HG03460 (cell line): Measurements from ENCODE around the gene CRAMP1.
"Not testable (repeated sequence)": the region's sequence is repeated elsewhere in the genome, so short reads cannot be mapped to it uniquely, and the experiment has no call there.

Source experiments
- ATAC-seq: cut with Tn5 transposase; IDR thresholded peaks from one replicate; pipeline ENCODE4 v1.9.1; 2021; ENCODE audit not compliant: unreplicated experiment

The CRAMP1 gene

DNA sequence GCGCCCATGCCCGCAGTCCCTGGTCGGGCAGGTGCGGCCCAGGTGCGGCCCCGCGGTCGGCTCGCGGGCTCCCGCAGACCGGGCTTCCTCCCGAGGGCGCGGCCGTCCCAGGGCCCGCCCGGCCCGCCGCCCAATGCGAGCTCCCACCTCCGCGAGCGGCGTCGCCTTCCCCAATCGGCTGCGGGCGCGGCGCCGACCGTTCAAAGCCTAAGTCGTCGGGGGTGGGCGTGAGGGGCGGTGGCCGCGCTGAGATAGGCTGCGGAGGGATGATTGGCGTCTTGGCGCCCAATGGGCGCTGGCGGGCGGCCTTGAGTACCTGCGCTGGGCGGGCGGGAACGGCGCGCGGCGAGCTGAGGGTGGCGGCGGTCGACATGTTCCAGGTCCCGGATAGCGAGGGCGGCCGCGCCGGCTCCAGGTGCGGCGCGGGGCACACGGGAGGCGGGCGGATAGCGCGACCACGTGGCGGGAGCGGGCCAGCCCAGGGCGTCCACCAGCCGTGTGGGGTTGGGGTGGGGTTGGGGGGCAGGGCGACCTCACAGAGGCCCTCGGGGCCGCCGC is 65.9 kb downstream of the CRAMP1 start, which contains the start of gene JPT2:
Gene JPT2 (plus strand): TSS at position 338 of the 558 bp plus-strand sequence. CDS start 34 bp downstream, at position 372.
- peak; percentile 94 for ATAC-seq

- ATAC-seq, result peak; percentile 13
These were observed 66.4 kb downstream of the CRAMP1 start for GRCh38 chr16:1678500-1679098.

- ATAC-seq, result no peak
These were observed 68.2 kb downstream of the CRAMP1 start for GRCh38 chr16:1680361-1680760.

DNA sequence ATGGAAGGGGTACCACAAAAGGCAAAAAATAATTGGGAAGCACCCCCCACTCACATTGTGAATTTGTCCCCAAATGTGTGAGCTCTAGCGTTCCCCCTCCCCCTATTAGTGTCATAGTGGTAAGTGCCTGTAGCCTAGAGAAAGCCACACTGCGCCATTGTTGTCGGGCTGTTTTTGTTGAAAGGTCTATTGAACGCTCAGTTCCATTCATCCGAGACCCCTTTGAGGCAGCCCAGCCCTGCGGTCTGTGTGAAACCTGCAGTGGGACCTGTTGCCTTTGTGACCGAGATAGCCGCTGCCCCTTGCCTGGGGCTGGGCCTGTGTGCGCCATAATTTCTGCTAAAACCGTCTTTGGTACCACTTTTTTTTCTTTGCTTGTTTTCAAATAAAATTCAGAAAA is 68.9 kb downstream of the CRAMP1 start:
- ATAC-seq, result no peak

- no peak for ATAC-seq
These were observed 75.5 kb downstream of the CRAMP1 start for GRCh38 chr16:1687427-1688316.

DNA sequence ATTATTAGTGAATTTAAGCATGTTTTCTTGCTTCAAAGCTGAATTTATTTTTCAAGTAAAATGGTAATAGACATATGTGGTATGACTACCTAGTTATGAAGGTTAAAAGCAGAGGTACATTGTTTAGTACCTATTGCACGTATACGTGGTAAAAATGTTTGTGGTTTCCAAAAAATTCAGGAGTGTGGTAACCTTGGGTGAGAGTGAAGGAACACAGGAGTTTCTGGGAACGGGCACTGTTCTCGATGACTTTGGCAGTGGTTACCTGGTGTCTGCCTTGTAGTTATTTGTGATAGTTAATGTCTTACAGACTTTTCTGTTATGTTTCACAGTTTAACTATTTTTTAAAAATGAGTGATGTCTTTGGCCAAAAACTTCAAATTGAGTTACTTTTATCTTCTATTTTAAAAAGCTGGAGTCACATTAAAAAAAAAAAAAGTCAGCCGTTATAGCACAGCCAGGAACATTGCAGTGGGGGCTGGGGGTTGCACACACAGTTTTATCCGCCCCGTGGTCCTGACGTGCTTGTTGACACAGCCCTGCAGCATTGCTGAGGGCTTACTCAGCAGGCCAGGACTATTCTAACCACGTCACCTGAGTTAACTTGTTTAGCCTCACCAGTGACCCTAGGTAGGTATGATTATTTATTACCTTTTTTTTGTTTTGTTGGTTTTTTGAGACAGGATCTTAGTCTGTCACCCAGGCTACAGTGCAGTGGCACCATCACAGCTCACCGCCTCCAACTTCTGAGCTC is 76.8 kb downstream of the CRAMP1 start:
- no peak for ATAC-seq

DNA sequence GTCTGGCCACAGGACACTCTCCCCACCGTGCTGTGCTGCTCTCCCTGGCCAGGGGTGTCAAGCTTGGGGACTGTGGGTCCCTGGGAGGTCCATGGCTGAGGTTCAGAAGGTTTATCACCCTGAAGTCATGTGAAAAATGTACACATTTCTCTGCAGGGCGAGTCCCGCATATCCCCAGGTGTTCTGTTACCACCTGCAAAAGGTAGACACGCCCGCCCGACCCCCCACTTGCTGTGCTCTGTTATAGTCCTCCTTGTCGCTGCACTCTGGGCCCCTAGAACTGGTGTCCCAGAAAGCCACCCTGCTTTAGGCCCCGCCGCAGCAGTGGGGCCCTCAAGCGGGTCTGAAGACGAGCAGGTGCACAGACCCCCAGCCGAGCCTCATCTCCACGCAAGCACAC is 77.7 kb downstream of the CRAMP1 start:
- ATAC-seq, result no peak

DNA sequence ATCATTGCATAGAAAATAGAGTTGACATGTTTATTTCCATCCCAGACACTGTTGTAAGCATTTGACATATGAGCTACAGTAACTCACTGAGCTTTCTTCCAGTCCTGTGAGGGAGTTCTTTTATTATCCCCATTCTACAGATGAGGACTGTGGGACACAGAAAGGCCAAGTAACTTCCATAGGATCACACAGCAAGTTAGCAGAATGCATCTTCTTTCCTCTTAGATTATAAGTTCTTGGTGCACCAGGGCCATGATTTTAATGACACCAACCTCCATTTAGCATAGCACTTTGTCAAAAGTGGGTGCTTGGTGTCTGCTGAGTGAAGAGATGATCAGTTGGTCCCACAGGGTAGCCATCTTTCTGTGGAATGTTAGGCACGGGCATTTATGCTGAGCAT is 78.7 kb downstream of the CRAMP1 start:
- ATAC-seq, result no peak

- no peak for ATAC-seq
These were observed 79.1 kb downstream of the CRAMP1 start for GRCh38 chr16:1691276-1691675.

GRCh38 chr16:1691956-1692355 is 79.8 kb downstream of the CRAMP1 start:
- no peak for ATAC-seq

- ATAC-seq, result no peak
These were observed 84.7 kb downstream of the CRAMP1 start for GRCh38 chr16:1696863-1697262.

DNA sequence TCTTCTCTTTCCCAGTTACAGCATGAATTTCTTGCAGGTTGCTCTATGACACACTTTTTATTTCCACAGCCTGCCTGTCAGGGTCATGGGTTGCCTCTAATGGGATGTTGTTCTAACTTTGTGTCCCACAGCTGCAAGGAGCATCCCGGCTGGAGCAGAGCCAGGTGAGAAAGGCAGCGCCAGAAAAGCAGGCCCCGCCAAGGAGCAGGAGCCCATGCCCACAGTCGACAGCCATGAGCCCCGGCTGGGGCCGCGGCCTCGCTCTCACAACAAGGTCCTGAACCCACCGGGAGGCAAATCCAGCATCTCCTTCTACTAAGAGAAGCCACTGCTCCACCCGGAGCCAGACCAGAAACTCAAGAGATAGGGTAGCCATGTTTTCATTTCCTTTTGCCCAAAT is 86.5 kb downstream of the CRAMP1 start:
- no peak for ATAC-seq

- ATAC-seq, result no peak
These were observed 88.1 kb downstream of the CRAMP1 start for GRCh38 chr16:1700246-1700645.

GRCh38 chr16:1701216-1701878 is 89.2 kb downstream of the CRAMP1 start:
- no peak for ATAC-seq

DNA sequence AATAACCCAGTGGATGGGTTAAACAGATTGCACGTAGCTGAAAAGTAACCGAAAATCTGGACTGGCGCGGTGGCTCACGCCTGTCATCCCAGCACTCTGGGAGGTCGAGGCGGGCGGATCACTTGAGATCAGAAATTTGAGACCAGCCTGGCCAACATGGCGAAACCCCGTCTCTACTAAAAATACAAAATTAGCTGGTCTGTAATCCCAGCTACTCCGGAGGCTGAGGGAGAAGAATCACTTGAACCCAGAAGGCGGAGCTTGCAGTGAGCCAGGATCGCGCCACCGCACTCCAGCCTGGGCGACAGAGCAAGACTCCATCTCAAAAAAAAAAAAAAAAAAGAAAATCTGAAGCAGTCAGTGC is 93.1 kb downstream of the CRAMP1 start:
- ATAC-seq, result not testable (repeated sequence)

DNA sequence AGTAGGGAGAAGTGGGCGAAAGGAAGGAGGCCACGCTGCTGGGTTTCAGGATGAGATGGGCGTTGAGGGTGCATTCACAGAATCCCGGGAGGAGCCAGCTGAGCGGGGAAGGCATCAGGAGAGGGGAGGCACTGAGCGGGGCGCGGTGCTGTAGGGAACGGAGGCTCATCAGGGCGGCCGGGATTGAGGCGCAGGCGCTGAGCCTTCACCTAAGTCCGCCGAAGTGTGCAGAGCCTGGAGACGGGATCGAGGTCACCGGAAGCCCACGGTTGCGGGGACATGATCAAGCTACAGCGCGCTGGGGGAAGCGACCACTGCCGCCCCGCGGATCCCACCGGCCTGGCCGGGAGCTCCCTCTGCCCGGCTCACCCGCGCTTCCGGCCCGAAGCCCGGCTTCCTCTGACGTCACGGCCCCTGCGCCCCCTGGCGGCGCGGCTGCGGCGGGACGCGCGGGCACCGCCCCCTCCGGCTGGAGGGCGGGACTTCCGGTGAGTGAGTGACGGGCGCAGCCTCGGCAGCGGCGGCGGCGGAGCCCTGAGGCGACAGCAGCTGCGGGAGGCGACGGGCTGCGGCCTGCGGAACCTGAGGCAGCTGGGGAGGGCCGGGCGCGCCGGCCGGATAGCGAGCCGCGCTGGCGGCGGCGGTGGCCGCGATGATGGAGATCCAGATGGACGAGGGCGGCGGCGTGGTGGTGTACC is 93.7 kb downstream of the CRAMP1 start, which contains the start of gene MAPK8IP3:
Gene MAPK8IP3 (plus strand): TSS at position 508 of the 698 bp plus-strand sequence. CDS start 145 bp downstream, at position 653.
- ATAC-seq, result peak; percentile 76

GRCh38 chr16:1706386-1707192 is 94.4 kb downstream of the CRAMP1 start:
- peak; percentile 4 for ATAC-seq

DNA sequence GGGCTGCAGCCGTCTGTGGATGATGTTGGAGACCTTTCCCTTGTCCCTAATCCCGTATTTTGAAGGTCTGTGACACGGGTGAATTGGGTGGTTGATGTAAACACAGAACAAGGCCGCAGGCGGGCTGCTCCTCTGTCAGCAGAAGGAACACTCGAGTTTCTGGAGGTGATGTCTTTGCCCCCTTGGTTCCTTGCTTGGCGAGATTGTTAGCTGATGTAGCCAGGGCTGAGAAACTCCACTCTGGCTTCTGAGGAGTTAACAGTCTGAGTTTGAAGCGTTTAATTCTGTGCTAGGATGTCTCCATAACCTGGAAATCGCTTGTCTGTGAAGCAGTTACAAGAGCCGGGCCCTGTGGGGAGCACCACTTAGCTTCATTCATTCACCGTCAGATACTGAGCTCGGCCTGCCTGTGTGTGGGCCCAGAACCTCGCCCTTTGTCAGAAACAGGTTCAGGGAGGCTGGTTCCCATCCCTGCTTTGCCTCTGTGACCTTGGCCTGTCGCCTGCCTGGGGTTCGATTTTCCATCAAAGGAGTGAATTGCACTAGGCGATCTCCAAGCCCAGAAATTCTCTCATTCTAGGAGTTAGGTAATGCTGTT is 95.1 kb downstream of the CRAMP1 start:
- no peak for ATAC-seq
